ENCODE data around the gene MLLT3.
A peak's percentile ranks its signal among the peaks of the same experiment; 100 is the strongest.

Gene MLLT3

DNA sequence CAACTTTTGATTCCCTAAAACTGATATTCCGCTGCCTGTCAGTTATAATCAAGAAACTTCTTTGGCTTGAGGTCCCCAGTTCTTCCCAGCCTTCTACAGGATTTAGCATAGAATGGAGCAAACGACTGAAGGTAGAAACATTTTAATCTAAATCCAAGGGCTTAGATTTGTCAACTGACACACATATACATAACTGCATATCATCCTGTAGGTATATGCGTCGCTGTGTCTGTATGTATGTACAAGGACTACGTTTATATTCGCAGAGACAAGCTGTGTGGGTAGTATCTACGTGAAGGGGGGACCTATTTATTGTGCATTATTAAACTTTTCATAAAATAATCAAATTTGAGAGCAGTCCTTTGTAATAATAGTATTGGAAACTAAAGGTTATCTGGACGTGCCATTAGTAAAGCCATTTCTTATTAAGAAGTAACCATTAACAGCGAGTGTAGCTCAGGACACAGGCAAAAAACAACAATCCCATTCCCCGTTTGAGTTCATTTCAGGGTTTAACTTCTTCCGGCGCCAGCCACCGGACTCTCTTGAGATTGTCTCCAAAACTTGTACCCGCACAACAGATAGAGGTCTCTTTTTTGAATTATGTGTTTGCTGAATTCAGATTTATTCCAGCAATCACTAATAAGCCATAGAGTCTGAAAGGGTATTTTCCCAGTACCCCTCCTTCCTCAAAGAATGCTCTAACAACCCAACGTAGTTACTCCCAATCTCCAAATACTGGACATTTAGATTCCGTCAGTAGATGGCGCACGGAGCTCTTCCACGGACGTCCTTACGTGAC lies 2.1 kb upstream of the MLLT3 start:
- TF ChIP-seq CTCF (IDR thresholded peaks at IDR 0.05; ENCODE audit: extremely low read depth, missing control alignments) = peak; percentile 54
- peak; percentile 53 for DNase-seq (ENCODE audit: low spot score)

DNA sequence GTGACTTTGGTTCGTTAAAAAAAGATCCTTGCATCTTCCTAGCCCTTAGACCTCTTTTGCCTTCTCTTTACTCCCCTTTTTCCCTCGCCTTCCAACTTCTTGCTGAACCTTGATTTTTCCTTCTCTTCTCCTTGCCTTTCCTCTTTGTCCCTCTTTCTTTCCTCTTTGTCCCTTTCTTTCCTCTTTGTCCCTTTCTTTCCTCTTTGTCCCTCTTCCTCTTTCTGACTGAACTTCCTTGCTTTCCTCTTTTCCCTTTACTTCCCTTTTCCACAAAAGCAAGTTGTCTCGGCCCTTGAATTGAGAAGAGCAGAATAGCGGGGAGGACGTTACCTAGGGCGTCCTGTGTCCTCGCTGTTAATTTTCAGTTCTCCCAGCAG lies 1.4 kb upstream of the MLLT3 start:
- no peak for DNase-seq (ENCODE audit: low spot score)
- no peak for TF ChIP-seq CTCF (IDR thresholded peaks at IDR 0.05; ENCODE audit: extremely low read depth, missing control alignments)

GRCh38 chr9:20623021-20623747 lies 885 bp upstream of the MLLT3 start:
- TF ChIP-seq CTCF (IDR thresholded peaks at IDR 0.05; ENCODE audit: extremely low read depth, missing control alignments) = no peak
- peak; percentile 24 for DNase-seq (ENCODE audit: low spot score)

- no peak for TF ChIP-seq CTCF (IDR thresholded peaks at IDR 0.05; ENCODE audit: extremely low read depth, missing control alignments)
- peak; percentile 71 for DNase-seq (ENCODE audit: low spot score)
Observed at GRCh38 chr9:20621471-20622329, 599 bp downstream of the MLLT3 start.

- peak; percentile 45 for DNase-seq (ENCODE audit: low spot score)
- TF ChIP-seq CTCF (IDR thresholded peaks at IDR 0.05; ENCODE audit: extremely low read depth, missing control alignments) = no peak
Observed at GRCh38 chr9:20620650-20621470, 1.4 kb downstream of the MLLT3 start.

- no peak for TF ChIP-seq CTCF (IDR thresholded peaks at IDR 0.05; ENCODE audit: extremely low read depth, missing control alignments)
- peak; percentile 21 for DNase-seq (ENCODE audit: low spot score)
Observed at GRCh38 chr9:20619487-20620200, 2.7 kb downstream of the MLLT3 start.

Measured in GM20000 (cell line).